ENCODE data around the gene WDR33.
"Not testable (repeated sequence)": the region's sequence is repeated elsewhere in the genome, so short reads cannot be mapped to it uniquely, and the experiment has no call there.

Gene WDR33

GRCh38 chr2:127810156-127810618 lies 784 bp downstream of the WDR33 start:
- DNase-seq, result peak in 2 of 4 experiments; percentile 16 to 20

DNA sequence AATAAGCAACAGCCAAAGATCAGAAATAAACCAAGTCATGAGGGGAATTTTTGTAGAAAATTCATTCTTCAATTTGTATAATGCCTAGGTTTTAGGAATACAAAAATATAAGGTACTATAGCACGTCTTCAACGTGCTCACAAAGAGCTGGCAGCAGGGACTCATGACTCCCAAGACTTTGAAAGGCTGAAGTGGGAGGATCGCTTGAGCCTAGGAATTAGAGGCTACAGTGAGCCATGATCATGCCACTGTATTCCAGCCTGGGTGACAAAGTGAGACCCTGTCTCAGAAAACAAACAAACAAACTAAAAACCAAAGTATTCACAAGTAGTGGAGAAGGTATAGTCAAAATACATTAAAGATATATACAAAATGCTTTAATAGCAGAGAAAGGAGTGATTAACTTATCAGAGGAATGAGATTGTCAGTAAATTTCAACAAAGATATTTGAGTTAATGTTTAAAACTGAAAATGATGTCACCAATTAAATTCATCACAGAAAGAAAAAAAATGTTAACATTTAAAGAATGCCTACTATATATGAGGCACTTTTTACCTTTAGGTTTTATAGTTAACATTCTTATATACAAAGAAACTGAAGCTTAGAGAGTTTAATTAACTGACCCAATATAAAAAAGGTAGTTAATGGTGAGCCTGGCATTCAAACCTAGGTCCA lies 3.2 kb downstream of the WDR33 start:
- peak in 1 of 4 experiments; percentile 25 for DNase-seq

DNA sequence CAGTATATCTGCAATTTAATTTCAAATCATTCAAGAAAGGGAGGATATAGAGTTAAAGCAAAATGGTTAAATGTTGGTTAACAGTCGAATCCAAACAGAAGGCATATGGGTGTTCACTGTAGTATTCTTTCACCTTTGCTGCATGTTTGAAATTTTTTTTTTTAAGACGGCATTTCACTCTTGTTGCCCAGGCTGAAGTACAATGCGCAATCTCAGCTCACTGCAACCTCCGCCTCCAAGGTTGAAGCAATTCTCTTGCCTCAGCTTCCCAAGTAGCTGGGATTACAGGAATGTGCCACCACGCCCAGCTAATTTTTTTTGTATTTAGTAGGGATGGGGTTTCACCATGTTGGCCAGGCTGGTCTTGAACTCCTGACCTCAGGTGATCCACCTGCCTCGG lies 4.1 kb downstream of the WDR33 start:
- not testable (repeated sequence) for DNase-seq

- no peak for DNase-seq
These were observed 5.5 kb downstream of the WDR33 start for GRCh38 chr2:127805491-127805890.

DNA sequence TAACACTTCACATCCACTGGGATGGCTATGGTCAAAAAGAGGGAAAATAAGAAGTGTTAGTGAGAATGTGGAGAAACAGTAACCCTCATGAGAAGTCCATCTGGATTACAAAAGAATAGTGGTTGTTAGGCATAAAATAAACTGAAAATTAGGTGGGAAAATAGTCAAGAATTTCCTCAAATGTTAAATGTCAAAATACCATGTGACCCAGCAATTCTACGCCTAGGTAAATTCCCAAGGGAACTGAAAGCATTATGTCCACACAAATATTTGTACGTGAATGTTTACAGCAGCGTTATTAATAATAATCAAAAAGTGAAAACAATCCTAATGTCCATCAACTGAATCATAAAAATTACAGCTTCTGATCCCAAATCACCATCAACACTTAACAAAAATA lies 11.0 kb downstream of the WDR33 start:
- no peak for DNase-seq

DNA sequence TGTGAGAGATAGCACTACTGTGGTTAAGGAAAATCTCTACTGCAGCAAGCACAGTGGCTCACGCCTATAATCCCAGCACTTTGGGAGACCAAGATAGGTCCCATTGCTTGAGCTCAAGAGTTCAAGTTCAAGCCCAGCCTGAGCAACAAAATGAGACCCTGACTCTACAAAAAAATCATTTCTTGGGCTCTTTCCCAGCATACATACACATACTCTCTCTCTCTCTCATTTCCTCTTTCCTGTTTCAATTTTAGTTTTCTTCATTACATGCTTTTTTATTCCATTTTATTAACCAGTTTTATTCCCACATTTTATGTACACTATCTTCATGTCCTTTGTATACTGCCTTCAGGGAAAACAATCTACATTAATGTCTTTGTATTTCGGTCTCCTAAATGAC lies 14.6 kb downstream of the WDR33 start:
- peak in 2 of 4 experiments; percentile 14 to 24 for DNase-seq

DNA sequence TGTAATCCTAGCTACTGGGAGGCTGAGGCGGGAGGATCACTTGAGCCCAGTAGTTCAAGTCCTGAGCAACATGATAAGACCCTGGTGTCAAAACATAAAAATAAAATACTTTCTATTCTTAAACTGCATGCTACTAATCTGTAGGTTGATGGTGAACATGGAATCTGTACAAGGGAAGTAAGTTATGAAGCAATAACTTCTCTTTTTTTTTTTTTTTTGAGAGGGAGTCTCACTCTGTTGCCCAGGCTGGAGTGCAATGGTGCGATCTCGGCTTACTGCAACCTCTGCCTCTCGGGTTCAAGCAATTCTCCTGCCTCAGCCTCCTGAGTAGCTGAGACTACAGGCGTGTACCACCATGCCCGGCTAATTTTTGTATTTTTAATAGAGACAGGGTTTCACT lies 16.1 kb downstream of the WDR33 start:
- DNase-seq, result peak in 2 of 4 experiments; percentile 53 to 61

GRCh38 chr2:127792805-127793204 lies 18.2 kb downstream of the WDR33 start:
- DNase-seq, result no peak

DNA sequence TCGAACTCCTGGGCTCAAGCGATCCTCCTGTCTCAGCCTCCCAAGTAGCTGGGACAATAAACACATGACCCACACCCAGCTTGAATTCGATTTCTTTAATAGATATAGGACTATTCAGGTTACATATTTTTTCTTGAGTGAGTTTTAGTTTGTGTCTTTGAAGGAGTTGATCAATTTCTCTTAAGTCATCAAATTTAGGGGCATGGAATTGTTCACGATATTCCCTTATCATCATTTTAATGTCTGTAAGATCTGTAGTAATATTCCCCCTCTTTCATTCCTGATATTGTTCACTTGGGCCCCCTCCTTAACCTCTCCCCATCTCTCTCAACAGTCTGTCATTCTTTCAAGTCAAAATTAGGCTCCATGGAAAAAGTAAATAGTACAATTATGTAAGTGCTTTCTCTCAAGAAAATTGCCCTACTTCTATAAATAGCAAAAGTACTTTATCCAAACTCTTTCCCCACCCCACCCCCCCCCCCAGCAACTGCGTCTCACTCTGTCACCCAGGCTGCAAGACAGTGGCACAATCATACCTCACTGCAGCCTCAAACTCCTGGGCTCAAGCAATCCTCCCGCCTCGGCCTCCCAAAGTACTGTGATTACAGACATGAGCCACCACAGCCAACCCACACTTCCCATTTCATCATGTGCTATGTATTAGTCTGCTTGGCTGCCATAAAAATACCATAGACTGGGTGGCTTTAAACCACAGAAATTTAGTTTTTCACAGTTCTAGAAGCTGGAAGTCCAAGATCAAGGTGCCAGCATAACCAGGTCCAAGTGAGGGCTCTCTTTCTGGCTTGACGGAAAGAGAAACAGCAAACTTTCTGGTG lies 20.1 kb downstream of the WDR33 start:
- DNase-seq, result peak in 3 of 4 experiments; percentile 11 to 37 (median 11)

GRCh38 chr2:127786048-127786809 lies 24.7 kb downstream of the WDR33 start:
- DNase-seq, result no peak

- no peak for DNase-seq
These were observed 25.9 kb downstream of the WDR33 start for GRCh38 chr2:127784965-127785518.

GRCh38 chr2:127783101-127783500 lies 27.9 kb downstream of the WDR33 start:
- DNase-seq, result peak in 3 of 4 experiments; percentile 18 to 58 (median 33)

GRCh38 chr2:127778850-127779249 lies 32.1 kb downstream of the WDR33 start:
- no peak for DNase-seq

DNA sequence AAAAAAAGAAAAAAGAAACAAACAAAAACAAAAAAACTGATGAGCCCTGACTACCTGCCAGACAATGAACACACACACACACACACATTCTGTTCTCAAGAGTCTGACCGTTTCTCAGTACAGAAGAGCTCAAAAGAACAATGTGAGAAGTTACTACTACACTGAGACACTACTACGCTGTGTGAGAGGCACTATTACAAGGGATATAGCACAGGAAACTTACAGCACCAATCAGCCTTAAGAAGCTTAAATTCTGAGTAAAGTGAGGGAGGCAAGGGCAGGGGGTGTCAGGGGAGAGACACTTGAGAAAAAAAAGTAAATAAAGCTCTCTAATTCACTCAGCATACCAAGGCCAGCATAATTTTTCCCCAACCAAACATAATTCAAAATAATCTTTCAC lies 32.5 kb downstream of the WDR33 start:
- DNase-seq, result no peak

- DNase-seq, result no peak
These were observed 34.7 kb downstream of the WDR33 start for GRCh38 chr2:127776122-127776780.

DNA sequence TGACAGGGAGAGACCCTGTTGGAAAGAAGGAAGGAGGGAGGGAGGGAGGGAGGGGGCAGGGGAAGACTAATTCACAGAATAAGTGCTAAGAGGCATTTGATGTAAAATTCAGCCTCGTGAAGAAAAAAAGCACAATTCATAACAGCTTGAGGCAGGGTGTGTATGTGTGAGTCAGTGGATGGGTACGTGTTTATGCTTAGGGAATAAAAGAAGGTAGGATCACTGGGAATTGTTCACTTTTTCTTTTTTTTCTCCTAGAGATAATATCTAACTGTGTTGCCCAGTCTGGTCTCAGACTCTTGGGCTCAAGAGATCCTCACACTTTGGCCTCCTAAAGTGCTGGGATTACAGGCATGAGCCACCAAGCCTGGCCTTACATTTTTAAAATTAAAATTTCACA lies 39.2 kb downstream of the WDR33 start:
- no peak for DNase-seq

GRCh38 chr2:127770973-127771735 lies 39.8 kb downstream of the WDR33 start:
- DNase-seq, result peak in 2 of 4 experiments; percentile 35 to 56

- not testable (repeated sequence) for DNase-seq
These were observed 40.4 kb downstream of the WDR33 start for GRCh38 chr2:127770534-127770933.

DNA sequence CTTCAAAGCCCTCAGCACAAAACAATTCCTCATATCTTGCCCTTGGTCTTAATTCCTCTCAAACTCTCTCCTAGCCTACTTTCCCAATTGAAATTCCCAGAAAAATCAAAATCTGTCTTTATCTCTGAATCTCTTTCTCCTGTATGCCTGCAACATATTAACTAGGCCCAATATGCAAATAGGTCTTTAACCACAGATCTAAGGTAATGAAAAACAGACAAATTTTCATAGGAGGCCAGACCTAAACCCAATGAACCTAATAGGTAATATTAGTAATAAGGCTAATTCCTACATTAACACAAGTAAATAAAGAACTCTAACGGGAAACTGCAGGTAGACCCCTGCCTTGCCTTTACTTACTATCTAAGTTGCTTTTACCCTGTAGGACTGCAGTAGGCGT lies 41.4 kb downstream of the WDR33 start:
- no peak for DNase-seq

GRCh38 chr2:127768775-127769479 lies 42.0 kb downstream of the WDR33 start:
- no peak for DNase-seq

DNA sequence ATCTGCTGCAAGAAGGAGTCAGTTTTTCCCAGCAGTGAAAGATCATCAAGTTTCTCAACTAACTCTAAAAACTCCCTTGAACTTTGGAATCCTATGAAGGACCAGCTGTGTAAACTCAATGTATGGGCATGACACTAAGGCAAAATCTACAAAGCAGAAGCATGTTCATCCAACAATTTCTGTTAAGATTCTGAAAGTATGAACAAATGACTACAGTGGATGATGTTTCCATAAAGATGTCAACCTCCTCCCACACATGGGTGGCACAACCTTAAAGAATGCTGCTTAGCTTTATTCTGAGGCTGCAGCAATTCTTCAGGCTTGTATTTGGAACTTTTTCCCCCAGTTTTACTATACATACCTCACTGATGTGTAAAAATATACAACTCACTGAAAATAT lies 47.2 kb downstream of the WDR33 start:
- no peak for DNase-seq

All from suppressor macrophage (primary cell).